Keratinocyte (primary cell): ENCODE data around the gene BNIP3.

Experiments used
- EZH2 ChIP-seq: IDR thresholded peaks from one replicate; pipeline ENCODE4 v1.6.1; 2012; ENCODE audit warnings: inconsistent platforms, mild to moderate bottlenecking, low read length, moderate library complexity
- TF ChIP-seq, protein P1 (sequence below), 3 experiments: IDR thresholded peaks in 1 of 3; conservative IDR thresholded peaks in 1 of 3; optimal IDR thresholded peaks in 1 of 3; 2 replicates in 2 of 3; 3 replicates in 1 of 3; pipeline versions ENCODE3 to v1.5.1; 2011; ENCODE audit warnings: low read length in 3 of 3, mild to moderate bottlenecking in 3 of 3, moderate library complexity in 2 of 3, control low read depth in 1 of 3, inconsistent platforms in 1 of 3; ENCODE audit not compliant: insufficient read depth in 2 of 3; ENCODE audit errors: extremely low read depth in 1 of 3

DNA sequence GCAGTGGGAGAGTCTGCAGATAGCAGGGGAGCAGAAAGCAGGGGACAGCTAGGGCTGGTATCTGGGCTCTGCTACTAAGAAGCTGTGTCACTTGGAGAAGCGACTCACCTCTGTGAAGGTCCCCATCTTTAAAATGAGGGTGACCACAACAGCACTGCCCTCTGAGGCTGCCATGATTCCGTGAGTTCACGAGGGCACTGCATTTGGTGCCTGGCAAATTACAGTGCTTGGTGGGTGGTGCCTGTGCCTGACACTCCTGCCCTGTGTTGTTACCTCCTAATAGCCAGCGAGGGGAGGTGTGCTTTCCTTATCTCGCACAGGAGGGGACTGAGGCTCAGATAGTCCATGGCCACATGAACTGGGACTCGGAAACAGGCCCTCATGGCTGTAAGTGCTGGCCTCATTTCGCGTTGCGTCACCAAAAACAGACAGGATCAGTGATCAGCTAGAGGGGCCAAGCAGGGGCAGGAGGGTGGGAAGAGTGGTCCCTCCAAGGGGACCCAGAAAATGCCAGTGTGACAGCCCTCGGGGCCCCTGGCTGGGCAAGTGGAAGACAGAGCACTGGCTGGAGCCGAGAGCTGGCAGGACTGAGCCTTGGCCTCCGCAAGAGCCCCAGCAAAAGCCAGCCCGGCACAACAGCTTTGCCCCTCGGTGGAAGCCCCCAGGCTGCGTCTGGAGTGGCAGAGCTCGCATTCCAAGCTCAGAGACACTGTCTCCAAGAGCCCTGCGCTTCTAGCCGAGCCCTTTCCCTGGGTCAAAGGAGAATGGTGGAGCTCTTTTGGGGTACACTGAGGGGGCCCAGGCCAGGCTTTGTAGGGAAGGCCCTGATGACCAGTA, 17.3 kb upstream of the BNIP3 start:
- TF ChIP-seq, protein P1, sequence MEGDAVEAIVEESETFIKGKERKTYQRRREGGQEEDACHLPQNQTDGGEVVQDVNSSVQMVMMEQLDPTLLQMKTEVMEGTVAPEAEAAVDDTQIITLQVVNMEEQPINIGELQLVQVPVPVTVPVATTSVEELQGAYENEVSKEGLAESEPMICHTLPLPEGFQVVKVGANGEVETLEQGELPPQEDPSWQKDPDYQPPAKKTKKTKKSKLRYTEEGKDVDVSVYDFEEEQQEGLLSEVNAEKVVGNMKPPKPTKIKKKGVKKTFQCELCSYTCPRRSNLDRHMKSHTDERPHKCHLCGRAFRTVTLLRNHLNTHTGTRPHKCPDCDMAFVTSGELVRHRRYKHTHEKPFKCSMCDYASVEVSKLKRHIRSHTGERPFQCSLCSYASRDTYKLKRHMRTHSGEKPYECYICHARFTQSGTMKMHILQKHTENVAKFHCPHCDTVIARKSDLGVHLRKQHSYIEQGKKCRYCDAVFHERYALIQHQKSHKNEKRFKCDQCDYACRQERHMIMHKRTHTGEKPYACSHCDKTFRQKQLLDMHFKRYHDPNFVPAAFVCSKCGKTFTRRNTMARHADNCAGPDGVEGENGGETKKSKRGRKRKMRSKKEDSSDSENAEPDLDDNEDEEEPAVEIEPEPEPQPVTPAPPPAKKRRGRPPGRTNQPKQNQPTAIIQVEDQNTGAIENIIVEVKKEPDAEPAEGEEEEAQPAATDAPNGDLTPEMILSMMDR (optimal IDR thresholded peaks at IDR 0.05 in 1 of 3, IDR thresholded peaks at IDR 0.05 in 1 of 3, conservative IDR thresholded peaks at IDR 0.05 in 1 of 3; ENCODE audit: extremely low read depth in 1 of 3, insufficient read depth in 2 of 3, low read length in 3 of 3) = no peak
- no peak for TF ChIP-seq EZH2
